ENCODE data around the gene HNRNPH3. TPM values are rescaled to one million over a fixed set of nuclear protein-coding genes. Genes with fewer than 3 reads are reported as not detected.

Gene HNRNPH3
- polyA plus RNA-seq, 1 donor from 2014 or later = 74.2 TPM

- Histone ChIP-seq H3K79me2 (replicated peaks; ENCODE audit: insufficient read depth, low read length) (no peaks in the 10 kb centered on the region), H3K4me2 (ENCODE audit: low read length) (no peak overlapping the region), H3K9ac (ENCODE audit: low read length) (no peak overlapping the region), H3K36me3 (ENCODE audit: insufficient read depth, low read length) (no peaks in the 10 kb centered on the region), H3K27me3 (ENCODE audit: insufficient read depth, low read depth, low read length) (no peaks in the 10 kb centered on the region), H3K9me3 (ENCODE audit: low read length) (no peaks in the 10 kb centered on the region), H3K4me3 (ENCODE audit: low read length) (no peak overlapping the region), H3K9me2 (ENCODE audit: insufficient read depth, low read length) (no peaks in the 10 kb centered on the region), H3F3A (ENCODE audit: insufficient read depth, low read length, poor library complexity, severe bottlenecking) (no peaks in the 10 kb centered on the region), H2AFZ (ENCODE audit: low read depth, low read length) (no peak overlapping the region), H3K27ac (ENCODE audit: low read length) (no peak overlapping the region), H4K20me1 (ENCODE audit: insufficient read depth) (no peaks in the 10 kb centered on the region)
- no peak for TF ChIP-seq TAF1 (IDR thresholded peaks at IDR 0.05; ENCODE audit: low read depth)
- no peak for TF ChIP-seq SMC3 (conservative IDR thresholded peaks at IDR 0.05; ENCODE audit: poor library complexity)
- no peak for TF ChIP-seq EP300 (conservative IDR thresholded peaks at IDR 0.05; ENCODE audit: poor library complexity, severe bottlenecking)
- no peak for TF ChIP-seq REST (IDR thresholded peaks at IDR 0.05; ENCODE audit: borderline replicate concordance)
- TF ChIP-seq RAD21 (conservative IDR thresholded peaks at IDR 0.05) = no peak
- TF ChIP-seq POLR2AphosphoS5 (IDR thresholded peaks at IDR 0.05) = no peak
- no peak for TF ChIP-seq MXI1 (conservative IDR thresholded peaks at IDR 0.05; ENCODE audit: poor library complexity, severe bottlenecking)
- TF ChIP-seq EZH2 (IDR thresholded peaks at IDR 0.05; ENCODE audit: borderline replicate concordance, insufficient read depth, low read length, poor library complexity, severe bottlenecking) = no peak
- TF ChIP-seq CTCF (IDR thresholded peaks at IDR 0.05; ENCODE audit: poor library complexity, severe bottlenecking) = no peak
Observed at GRCh38 chr10:68366600-68366999, 34.7 kb downstream of the HNRNPH3 start.

- H3K27ac ChIP-seq (ENCODE audit: low read length) = no peak overlapping the region
- no peaks in the 10 kb centered on the region for H3K79me2 ChIP-seq (replicated peaks; ENCODE audit: insufficient read depth, low read length)
- no peaks in the 10 kb centered on the region for H3K9me2 ChIP-seq (ENCODE audit: insufficient read depth, low read length)
Observed at GRCh38 chr10:68367121-68367520, 35.3 kb downstream of the HNRNPH3 start.

More at GRCh38 chr10:68367121-68367520, 35.3 kb downstream of the HNRNPH3 start:
- no peaks in the 10 kb centered on the region for H3K36me3 ChIP-seq (ENCODE audit: insufficient read depth, low read length)
- no peaks in the 10 kb centered on the region for H4K20me1 ChIP-seq (ENCODE audit: insufficient read depth)
- no peaks in the 10 kb centered on the region for H3K27me3 ChIP-seq (ENCODE audit: insufficient read depth, low read depth, low read length)
- no peaks in the 10 kb centered on the region for H3K9me3 ChIP-seq (ENCODE audit: low read length)
- H3F3A ChIP-seq (ENCODE audit: insufficient read depth, low read length, poor library complexity, severe bottlenecking) = no peaks in the 10 kb centered on the region
- H3K4me2 ChIP-seq (ENCODE audit: low read length) = no peak overlapping the region
- H3K4me3 ChIP-seq (ENCODE audit: low read length) = no peak overlapping the region
- TF ChIP-seq RAD21 (conservative IDR thresholded peaks at IDR 0.05) = no peak
- no peak for TF ChIP-seq EP300 (conservative IDR thresholded peaks at IDR 0.05; ENCODE audit: poor library complexity, severe bottlenecking)
- TF ChIP-seq POLR2AphosphoS5 (IDR thresholded peaks at IDR 0.05) = no peak
- no peak for TF ChIP-seq TAF1 (IDR thresholded peaks at IDR 0.05; ENCODE audit: low read depth)
- TF ChIP-seq EZH2 (IDR thresholded peaks at IDR 0.05; ENCODE audit: borderline replicate concordance, insufficient read depth, low read length, poor library complexity, severe bottlenecking) = no peak
- H3K9ac ChIP-seq (ENCODE audit: low read length) = no peak overlapping the region
- H2AFZ ChIP-seq (ENCODE audit: low read depth, low read length) = no peak overlapping the region

Data from neural cell (in vitro differentiated cells).